ENCODE results near the gene AVPR2.
A peak's percentile ranks its signal among the peaks of the same experiment; 100 is the strongest.

The AVPR2 gene

GRCh38 chrX:153941336-153942252, 37.1 kb downstream of the AVPR2 start:
- no peak overlapping the region for H3K4me3 ChIP-seq (ENCODE audit: low read depth, low read length)
- TF ChIP-seq CTCF (IDR thresholded peaks at IDR 0.05; ENCODE audit: low read depth, low read length), result no peak

- TF ChIP-seq CTCF (IDR thresholded peaks at IDR 0.05; ENCODE audit: low read depth, low read length), result no peak
- no peak within 1 kb of the TSS for H3K4me3 ChIP-seq (ENCODE audit: low read depth, low read length)
These were observed 39.8 kb downstream of the AVPR2 start, which contains the start of gene RENBP for GRCh38 chrX:153944140-153944799. Gene RENBP, minus strand, starts transcription at chrX:153944643. Its CDS starts 33 bp downstream, at chrX:153944610.

GRCh38 chrX:153944800-153945150, 40.3 kb downstream of the AVPR2 start:
- no peak for TF ChIP-seq CTCF (IDR thresholded peaks at IDR 0.05; ENCODE audit: low read depth, low read length)
- H3K4me3 ChIP-seq (ENCODE audit: low read depth, low read length), result no peak overlapping the region

- no peak overlapping the region for H3K4me3 ChIP-seq (ENCODE audit: low read depth, low read length)
- no peak for TF ChIP-seq CTCF (IDR thresholded peaks at IDR 0.05; ENCODE audit: low read depth, low read length)
These were observed 41.8 kb downstream of the AVPR2 start for GRCh38 chrX:153945956-153946943.

- H3K4me3 ChIP-seq (ENCODE audit: low read depth, low read length), result no peak overlapping the region
- peak; percentile 93 for TF ChIP-seq CTCF (IDR thresholded peaks at IDR 0.05; ENCODE audit: low read depth, low read length)
These were observed 42.7 kb downstream of the AVPR2 start for GRCh38 chrX:153947009-153947769.

GRCh38 chrX:153948002-153948466, 43.6 kb downstream of the AVPR2 start:
- no peak overlapping the region for H3K4me3 ChIP-seq (ENCODE audit: low read depth, low read length)
- TF ChIP-seq CTCF (IDR thresholded peaks at IDR 0.05; ENCODE audit: low read depth, low read length), result no peak

Data from WI38 (cell line).